Measurements from ENCODE around the gene MLLT3.

The MLLT3 gene

DNA sequence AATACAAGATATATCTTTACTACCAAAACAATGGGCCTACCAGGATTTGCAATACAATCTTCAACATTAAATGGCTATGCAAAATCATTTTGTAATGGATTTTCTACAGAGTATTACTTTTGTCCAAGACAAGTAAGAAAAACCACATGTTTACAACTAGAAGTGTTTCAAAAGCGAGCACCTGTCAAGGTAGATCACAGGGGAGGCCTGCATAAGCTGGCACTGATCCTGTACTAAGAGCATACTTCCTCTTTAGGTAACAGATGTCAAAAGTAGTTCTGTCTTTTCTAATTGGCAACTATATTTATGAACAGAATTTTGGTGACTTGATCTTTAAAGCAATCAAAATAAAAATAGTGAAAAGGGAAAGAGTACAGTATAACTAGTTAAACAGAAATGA, 249.0 kb downstream of the MLLT3 start:
- DNase-seq, result no peak

DNA sequence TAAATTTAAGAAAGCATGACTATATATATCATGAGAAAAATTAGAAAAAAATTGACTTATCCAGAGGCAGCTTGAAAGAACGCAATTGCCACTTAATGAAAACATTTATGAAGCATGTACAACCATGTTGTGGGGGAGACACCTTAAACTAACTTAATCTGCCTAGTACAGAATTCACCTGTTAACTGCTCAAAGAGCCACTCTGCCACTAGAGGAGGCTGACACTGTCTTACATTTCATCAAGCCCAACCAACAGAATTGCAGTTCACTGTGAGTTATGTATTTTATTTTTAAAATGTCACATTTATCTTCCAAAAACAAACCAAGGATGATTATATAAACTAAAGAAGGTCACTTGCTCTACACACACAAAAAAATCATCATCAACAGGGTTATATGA, 252.9 kb downstream of the MLLT3 start:
- no peak for DNase-seq

DNA sequence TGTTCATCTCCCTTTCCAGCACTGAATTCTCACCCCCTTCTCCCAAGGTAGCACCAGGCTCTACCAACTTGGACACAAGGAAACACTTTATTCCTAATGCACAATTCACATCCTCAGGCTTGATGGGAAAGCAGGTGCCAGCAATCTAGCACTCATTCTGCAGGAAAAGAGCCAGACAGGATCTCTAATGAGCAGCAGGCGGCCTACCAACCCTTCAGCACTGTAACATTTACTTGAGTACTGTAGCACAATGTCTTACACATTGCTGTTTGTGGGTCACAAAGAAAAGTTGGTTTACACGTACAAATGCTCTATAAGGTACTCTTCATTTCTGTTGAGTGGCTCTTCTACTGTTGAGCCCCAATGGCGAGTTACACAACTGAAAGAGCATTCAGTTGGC, 254.4 kb downstream of the MLLT3 start:
- DNase-seq, result no peak

DNA sequence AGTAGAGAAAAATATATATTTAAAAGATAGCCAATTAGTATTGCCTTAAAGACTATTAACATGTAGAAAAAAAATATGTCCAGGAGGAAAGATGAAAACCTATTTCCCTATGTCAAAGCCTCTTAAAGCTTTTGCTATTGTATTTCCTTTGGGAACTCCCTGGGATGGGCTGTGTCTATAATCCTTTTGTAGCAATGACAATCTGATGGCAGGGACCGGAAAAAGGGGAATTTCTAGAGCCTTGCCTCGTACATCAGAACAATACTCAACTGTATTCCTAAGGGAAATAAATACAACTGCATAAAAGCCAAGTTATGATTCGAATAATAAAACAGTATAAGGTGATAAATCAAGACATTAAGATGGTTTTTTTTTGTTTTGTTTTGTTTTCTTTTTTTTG, 257.3 kb downstream of the MLLT3 start:
- DNase-seq, result no peak

DNA sequence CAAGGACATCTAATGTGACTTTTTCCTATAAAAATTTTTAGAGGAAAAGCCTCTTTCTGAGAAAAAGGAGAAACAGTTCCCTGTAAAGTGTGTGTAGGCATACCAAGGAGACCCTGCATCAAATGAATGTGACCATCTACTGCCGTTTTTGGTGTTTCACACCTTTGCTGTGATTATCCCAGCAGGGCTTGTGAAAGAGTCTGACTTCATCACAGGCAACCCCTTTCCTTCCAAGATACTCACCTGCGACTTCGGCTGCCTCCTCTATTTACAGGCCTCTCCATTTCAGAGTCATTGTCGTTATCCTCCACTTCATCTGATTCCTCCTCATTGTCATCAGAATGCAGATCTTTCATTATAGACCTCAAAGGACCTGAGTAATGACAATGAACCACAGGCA, 259.1 kb downstream of the MLLT3 start:
- no peak for DNase-seq

DNA sequence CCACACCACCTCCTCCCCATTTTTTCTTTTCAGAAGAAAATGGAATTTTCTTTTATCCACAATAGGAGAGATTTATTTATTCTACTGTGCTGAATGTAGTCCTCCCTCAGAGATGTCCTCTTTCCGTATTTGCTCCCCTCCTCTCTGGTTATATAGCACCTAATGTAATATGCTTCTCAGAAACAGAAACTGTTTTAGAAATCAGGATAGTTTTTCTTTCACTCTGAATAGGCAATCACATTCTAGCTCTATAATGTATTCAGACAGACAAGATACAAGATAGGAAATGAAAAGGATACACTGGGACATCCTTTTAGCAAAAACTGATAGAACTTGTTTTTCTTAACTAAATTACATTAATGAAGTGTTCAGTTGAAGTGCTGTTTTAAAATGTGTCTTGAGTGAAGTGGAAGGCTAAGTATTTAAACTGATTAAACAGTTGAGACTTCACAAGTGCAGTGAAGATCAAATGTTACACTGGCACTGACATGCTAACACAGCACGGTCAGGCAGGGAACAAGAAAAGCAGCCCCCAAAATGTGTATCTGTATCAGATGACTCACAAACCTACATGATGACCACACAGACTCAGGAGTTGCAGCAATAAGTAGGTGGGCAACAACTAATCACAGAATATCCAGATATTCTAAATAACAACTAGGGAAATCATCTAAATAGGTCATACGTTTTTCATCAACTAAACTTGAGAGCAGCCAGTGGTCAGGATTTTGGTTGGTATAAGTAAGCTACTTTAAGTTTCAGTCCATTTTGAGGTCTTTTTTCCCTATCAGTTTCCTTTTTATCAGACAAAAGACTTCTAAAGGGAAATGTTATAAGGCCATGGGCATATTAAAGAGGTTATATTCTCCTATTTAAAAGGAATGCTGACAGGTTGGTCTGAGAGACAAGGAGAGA, 260.4 kb downstream of the MLLT3 start:
- no peak for DNase-seq

DNA sequence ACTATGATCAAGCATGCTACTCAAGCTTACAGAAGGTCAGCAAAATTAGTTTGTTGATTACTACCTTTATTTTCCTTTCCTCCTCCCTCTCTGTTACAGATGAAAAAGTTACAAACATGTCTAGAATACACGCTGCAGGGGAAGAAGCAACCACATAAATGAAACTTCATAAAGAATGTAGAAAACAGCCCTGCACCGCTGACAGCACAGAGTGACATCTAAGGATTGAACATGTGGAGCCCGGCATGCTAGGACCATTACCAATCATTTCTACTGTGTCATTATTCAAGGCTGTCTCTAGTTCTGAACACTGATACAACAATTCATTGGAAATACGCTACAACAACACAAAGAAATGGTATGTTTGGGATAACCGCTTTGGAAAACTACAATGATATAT, 261.1 kb downstream of the MLLT3 start:
- no peak for DNase-seq

DNA sequence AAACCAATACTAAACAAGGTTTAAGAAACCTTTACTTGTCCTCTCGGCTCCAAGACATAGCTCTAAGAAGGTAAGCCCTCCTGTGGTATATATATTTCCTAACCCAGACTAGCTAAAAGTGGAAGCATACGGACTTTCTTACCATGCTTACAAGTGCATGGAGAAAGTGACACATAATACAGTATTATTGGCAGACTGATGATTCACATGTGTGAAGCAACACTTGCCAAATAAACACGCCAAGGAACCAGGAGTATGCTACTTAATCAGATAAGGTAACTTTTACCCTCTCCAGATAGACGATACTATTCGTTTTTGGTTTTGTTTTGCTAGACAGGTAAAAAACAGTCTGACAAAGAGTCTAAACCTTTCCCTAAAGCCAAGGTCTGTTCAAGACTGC, 264.1 kb downstream of the MLLT3 start:
- no peak for DNase-seq

DNA sequence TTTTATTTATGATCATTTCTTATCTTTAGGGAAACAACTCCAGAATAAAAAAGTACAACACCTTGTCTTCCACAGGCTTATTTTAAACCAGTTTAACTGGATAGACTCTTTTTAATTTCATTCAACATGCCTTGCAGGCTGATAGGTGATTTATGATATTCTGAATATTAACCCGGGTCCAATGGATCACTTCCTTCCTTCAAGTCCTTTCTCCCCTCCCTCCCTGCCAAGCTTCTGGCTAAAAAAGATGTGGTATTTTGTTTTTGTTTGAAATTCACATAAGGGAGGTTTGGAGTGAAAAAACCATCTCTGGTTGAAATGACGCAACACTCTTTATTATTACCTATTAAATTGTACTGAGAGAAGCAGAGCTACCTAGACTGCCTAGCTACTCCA, 265.3 kb downstream of the MLLT3 start:
- DNase-seq, result no peak

DNA sequence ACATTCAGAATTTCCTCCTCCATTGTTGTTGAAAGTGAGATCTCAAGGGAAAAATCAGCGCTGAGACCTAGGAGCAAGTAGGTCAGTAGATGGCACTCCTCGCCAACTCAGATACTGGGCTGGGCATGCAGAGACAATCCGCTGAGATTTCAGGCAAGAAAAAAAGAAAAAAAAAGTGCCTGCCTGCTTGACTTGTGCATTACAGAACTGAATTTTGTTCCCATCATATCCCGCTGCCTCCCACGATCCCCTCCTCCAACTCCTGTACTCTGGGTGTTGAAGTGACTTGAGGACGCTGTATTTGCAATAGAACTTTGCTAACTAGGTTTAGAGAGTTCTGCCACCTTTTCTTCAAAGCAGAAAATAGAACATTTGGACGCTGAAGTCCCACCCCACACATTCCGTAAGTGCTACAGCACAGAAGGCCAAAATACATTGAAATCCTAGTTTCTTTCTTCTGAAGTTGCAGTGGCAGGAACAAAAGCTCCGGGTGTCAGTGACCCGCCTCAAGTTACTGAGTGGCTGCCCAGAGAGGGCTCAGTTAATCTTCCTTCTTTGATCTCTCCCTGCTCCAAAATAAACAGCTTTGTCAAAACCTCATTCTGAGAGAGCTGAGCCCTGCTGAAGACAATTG, 265.8 kb downstream of the MLLT3 start:
- peak; percentile 48 for DNase-seq

DNA sequence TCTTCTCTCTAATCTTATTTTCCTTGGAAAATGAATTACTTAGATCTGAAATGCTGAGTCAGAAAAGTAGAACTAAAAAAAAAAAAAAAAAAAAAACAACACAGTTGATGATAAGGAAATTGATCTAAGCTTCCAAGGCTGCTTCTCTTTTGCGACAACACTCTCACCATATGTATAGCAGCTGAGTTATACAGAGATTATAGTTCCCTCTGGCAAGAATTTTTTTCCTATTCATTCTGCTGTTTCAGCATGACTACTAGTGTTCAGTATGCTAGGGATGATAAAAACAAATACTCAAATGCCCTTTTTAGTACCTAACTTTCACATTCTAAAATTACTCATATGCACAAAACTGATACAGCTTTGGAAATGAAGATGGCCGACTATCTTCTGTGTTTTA, 267.3 kb downstream of the MLLT3 start:
- no peak for DNase-seq

DNA sequence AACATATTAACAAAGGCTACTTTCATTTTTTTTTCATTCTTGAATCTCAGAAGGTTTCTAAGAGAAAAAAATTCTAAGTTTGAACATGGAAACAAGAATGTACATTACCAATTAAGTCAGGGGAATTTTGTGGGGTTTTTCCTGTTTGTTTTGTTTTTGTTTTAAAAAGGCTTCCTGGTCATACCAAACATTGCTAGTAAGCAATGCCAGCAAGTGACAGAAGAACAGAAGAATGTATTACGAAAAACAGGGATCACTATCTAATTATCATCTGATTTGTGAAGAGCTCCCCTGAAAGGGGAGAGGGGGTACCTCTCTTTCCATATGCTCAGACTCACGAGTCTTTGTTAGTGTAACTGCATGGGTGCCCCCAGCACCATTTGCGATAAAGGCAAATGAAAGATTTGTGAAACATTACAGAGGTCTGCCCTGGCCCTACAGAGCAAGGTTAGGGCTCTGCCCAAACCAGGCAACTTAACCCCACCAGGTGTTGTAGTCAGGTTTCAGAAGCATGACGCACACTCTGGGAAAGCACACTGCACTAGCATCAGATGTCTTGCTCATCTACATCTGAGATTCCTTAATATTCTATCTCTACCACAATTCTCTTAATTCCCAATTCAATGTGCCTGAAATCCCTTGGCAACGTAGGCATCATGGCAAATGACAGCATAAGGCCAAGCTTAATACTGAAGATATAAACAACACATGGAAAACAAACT, 268.2 kb downstream of the MLLT3 start:
- DNase-seq, result no peak

DNA sequence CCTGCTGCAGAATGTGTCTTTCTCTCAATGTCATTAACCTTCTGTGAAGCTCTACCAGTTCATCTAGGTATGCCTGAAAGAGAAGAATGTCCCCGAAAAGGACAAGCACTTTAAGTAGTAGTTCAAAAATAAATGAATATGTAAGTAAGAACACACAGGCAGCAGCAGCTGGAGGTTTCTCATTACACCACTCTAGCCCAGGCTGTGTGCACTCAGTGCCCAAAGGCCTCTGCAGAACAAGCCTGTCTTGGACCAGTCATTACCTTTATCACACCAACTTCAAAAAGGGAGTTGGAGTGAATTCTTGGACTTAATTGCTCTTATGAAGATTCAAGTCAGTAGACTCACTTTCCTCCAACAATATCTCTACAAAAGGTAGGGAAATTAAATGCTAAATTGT, 268.8 kb downstream of the MLLT3 start:
- DNase-seq, result no peak

DNA sequence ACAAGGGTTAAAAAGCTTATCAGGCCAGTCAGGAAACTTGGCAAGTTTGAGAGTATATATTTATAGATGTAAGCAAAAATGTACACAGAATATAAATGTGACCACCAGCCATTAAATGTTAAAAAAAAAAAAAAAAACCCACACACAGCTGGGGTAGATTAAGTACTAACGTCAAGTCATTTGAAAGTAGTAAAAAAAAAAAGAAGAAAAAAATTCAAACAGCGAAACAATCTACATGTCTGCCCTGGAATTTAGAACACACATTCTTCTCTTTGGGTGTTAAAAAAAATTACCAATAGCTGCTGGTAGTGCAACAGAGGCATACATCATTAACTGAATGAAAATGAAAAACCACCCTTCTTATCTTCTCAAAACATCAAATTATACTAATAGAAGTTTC, 269.7 kb downstream of the MLLT3 start:
- no peak for DNase-seq

DNA sequence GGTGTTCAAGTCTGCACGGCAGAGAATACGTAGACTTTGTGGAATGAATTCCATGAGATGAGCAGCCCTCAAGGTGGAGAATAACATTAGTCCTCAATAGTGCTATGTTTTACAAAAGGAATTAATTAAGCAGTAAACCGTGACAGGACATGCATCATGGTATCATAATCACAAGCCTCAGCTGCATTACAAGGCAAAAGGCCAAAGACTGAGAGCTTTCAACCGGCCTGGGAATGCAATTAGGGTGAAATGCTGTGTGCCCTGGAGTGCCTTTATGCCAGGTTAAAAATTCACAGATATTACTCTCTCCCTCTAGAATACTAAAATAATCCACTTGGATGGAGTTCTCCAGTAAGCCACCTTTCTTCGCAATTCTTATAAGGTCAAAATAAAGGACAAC, 270.6 kb downstream of the MLLT3 start:
- no peak for DNase-seq

DNA sequence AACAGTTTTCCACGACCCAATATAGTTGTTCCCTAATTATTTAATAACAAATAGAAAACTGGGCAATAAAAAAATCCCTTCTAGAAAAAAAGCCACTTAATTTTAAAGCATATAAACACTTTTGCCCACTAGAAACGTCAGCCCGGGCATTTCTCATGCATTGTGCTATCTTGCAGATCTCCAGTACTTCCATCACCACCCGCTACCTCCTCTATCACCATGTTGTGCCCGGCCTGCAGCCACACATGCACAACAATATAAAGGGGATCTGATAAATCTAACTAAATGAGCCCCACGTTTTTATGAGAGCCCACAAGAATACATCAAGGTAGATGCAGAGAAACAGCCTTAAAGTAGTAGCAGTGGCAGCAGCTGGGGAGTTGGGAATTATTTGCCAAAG, 272.7 kb downstream of the MLLT3 start:
- no peak for DNase-seq

DNA sequence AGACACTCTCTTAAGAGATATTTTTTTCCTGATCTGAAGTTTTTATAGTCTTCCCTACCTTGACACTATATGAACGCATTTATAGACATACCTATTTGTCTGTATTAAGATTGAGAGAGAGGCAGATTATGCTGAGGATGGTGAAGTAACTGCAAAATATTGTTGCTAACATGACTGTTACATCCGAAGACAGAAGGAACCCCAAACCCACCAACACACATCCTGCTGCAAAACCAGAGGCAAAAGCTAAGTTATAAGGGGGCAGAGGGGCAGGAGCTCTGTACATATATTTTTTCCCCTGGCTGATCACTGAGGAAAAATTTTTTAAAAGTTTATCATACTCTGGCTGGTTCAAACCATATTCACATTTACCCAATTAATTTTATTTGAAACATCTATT, 279.0 kb downstream of the MLLT3 start:
- no peak for DNase-seq

DNA sequence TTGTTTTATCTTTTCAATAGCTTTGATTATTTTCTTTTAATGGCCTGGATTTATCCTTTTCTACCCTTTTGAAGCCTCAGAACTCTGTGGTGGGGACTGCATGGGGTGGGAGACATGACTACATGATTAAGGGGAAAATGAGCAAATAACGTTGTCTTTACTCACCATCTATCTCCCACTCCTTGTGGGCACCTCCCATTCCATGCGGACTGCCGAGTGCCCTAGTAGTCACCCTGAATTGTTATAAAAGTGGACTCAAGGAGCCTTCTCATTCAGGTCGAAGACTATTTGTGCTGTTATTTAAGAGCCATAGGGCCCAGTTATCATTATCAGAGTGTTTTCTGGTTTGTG, 281.8 kb downstream of the MLLT3 start:
- no peak for DNase-seq

DNA sequence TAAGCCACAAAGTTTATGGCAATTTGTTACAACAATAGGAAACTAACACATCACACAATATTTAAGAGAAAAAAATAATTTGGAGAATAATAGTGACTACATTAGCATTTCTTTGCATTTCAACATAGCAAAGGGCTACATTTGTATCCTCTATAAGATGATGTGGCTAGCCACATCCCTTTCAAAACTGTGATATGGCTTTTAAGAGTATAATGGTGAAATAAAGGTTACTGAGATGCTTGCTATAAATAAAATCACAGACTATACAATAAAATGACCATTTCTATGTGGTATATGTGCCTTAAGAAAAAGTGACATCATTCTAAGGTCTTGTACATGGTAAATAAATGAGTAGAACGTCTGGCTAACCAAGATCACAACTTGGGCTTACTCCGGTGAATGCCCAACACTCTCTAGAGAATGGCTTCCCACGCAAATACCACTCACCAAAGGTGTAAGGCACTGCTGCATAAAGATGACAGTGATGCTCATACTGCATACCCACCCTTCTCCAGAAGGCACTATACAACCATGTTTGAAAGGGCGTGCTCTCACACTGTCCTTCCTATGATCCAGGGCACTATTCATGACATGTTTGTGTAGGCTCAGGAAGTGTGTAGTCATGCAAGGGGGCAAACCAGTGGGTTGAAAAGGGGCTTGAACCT, 286.5 kb downstream of the MLLT3 start:
- no peak for DNase-seq

DNA sequence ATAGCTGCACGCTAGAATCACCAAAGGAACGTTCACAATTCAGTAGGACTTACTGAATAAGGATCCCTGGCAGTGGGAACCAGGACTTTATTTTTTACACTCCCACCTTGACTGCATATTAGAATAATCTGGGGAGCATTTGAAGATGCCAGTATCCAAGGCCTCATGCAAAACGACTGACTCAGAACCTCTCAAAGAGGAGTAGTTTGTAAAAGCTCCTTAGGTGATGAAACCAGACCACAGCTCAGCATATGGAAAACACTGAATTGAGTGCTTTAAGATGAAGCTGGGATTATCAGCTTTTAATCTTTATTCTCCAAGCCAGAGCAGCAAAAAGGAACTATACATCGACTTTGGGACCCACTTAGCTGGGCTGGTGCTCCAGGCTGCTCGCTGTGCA, 288.3 kb downstream of the MLLT3 start:
- DNase-seq, result no peak

DNA sequence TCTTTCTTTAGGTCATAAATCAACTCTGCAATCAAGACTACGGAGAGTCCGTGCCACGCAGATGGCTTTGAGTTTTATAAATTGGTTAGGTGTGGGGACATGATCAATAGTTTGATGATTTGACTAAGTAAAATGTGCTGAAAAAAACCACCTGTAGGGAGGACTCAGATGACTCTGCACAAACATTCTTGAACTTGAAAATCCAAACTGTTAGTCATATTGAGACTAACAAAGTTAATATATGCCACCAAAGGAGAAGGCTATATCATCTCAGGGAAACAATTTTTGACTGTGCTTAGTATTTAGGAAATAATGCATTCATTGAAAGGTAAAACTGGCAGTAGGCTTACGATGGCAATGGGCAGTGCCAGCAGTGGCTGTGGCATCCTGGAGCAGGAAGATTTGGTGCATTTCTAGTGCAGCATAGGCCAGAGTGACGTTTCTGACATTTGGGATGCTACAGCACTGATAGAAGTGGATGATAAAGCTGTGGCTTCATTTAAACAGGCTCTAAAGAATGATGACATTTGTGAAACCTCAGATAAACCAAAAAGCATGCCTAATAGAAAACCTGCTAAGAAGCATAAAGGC, 291.1 kb downstream of the MLLT3 start:
- no peak for DNase-seq

DNA sequence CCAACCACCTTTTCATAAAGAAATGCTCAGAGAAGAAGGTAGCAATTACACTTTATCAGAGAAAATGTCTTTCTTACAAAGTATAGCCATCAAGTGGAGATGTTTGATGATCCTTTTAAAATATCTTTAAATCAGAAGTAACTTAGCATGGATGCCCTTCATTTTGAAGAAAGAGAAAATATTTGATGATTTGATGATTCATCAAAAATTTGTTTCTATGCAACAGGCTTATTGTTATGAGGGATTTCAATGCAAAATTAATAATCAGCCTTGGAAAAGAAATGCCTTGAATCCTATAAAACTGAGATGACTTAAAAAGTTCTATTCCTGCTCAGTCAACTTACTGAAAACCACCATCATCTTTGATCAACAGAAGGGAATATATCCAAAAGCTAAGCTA, 291.6 kb downstream of the MLLT3 start:
- DNase-seq, result no peak

DNA sequence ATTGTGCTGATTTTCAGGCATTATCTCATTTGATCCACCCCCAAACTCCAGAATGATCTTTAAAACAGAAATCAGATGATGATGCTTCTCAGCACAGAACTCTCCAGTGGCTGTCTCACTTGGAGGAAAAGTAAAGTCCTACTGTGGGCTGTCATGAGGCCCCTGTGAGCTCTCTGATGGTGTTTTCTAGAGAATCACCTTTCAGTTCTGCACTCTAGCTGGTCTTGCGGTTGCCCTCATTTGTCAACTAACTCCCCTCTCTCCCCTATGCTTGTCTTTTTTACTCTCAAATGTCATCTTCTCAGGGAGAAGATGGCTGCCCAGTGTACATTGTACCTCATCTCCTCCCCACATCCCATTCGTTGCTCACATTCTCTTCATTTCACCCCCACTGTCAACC, 295.8 kb downstream of the MLLT3 start:
- no peak for DNase-seq
